Type B pancreatic cell (in vitro differentiated cells): ENCODE results near the gene FXYD1. TPM values are rescaled to one million over a fixed set of nuclear protein-coding genes. Genes with fewer than 3 reads are reported as not detected.
A peak's percentile ranks its signal among the peaks of the same experiment; 100 is the strongest.

ENCODE experiments used
- DNase-seq: peaks from one replicate; pipeline ENCODE4 v3.0.0; 2021; ENCODE audit warnings: mixed read lengths; ENCODE audit not compliant: unreplicated experiment; ENCODE audit errors: extremely low spot score
- H3K27ac Mint-ChIP-seq: 2 replicates; pipeline ENCODE4 v1.8.0; 2021; ENCODE audit warnings: mild to moderate bottlenecking, mixed read lengths
- H3K27me3 Mint-ChIP-seq: 2 replicates; pipeline ENCODE4 v1.8.0; 2021; ENCODE audit warnings: mixed read lengths
- H3K36me3 Mint-ChIP-seq: 2 replicates; pipeline ENCODE4 v1.8.0; 2021; ENCODE audit warnings: mixed read lengths
- H3K4me1 Mint-ChIP-seq: one replicate; pipeline ENCODE4 v1.8.0; 2021; ENCODE audit warnings: mixed read lengths; ENCODE audit not compliant: unreplicated experiment
- H3K4me3 Mint-ChIP-seq: 2 replicates; pipeline ENCODE4 v1.8.0; 2021; ENCODE audit warnings: mild to moderate bottlenecking, mixed read lengths
- H3K9me3 Mint-ChIP-seq: 2 replicates; pipeline ENCODE4 v1.8.0; 2021; ENCODE audit warnings: mixed read lengths
- total RNA-seq: library from RNA; stranded (reverse); gene quantifications from 2 replicates; pipeline ENCODE4 v1.2.1, GENCODE V29; 2021; ENCODE audit warnings: low replicate concordance
- TF ChIP-seq, protein P1 (sequence below): fragments of 200-600 bp; sonication (generic); conservative IDR thresholded peaks from 2 replicates; pipeline ENCODE4 v1.5.0; 2021; ENCODE audit warnings: antibody characterized with exemption, mild to moderate bottlenecking

FXYD1 gene
- total RNA-seq, 1 donor from 2014 or later: 5.3 TPM

DNA sequence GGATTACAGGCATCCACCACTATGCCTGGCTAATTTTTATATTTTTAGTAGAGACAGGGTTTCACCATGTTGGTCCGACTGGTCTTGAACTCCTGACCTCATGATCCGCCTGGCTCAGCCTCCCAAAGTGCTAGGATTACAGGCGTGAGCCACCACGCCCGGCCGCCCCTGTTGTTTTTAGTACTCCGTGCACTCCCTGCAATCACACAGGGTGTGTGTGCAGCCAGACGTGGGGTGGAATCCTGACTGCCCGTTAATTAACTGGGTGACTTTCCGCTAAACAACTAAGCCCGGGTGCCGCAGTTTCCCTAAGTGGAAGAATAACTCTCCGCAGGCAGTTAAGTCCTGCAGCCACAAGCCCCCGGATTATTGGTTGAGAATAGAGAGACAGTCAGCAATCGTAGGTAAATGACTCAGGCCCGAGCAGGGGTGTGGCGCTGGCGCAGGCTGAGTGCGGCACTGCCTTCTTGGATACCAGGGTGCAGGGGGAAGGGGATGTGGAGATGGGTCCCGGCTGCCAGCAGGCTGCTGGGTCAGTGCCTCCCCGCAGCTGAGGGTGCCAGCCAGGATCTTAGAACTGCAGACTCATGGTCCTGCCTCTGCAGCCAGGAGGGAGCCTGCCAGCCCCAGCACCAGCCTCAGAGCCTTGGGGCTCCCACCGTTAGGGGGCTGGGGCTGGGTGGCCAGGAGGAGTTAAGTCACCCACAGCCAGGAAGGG is 29.1 kb upstream of the FXYD1 start:
- H3K9me3 Mint-ChIP-seq: peaks cover 8% of the 10 kb centered on the region
- H3K4me3 Mint-ChIP-seq: no peak overlapping the region
- no peak overlapping the region for H3K27ac Mint-ChIP-seq
- TF ChIP-seq, protein P1, sequence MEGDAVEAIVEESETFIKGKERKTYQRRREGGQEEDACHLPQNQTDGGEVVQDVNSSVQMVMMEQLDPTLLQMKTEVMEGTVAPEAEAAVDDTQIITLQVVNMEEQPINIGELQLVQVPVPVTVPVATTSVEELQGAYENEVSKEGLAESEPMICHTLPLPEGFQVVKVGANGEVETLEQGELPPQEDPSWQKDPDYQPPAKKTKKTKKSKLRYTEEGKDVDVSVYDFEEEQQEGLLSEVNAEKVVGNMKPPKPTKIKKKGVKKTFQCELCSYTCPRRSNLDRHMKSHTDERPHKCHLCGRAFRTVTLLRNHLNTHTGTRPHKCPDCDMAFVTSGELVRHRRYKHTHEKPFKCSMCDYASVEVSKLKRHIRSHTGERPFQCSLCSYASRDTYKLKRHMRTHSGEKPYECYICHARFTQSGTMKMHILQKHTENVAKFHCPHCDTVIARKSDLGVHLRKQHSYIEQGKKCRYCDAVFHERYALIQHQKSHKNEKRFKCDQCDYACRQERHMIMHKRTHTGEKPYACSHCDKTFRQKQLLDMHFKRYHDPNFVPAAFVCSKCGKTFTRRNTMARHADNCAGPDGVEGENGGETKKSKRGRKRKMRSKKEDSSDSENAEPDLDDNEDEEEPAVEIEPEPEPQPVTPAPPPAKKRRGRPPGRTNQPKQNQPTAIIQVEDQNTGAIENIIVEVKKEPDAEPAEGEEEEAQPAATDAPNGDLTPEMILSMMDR: no peak
- H3K27me3 Mint-ChIP-seq: no peaks in the 10 kb centered on the region
- DNase-seq: no peak
- H3K36me3 Mint-ChIP-seq: no peaks in the 10 kb centered on the region
- peaks cover 11% of the 10 kb centered on the region for H3K4me1 Mint-ChIP-seq

DNA sequence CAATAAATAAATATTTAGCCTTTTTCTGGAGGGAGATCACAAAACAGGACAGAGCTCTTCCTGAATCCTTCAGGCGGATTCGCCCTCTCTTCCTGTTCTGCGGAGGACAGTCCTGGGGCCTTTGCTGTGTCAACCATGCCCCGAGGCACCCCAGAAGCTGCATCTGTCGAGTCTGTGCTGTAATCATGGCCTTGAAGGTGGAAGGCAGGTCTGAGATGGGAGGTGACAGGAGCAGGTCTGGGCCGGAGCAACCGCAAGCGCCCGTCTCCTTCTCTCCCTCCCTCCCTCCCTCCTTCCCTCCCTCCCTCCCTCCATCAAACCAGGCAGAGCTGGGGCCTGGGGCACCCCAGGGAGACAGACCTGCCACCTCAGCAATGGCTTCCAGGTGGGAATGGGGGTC is 27.6 kb upstream of the FXYD1 start:
- Mint-ChIP-seq H3K27ac (no peak overlapping the region), H3K4me1 (peaks cover 20% of the 10 kb centered on the region), H3K9me3 (peaks cover 8% of the 10 kb centered on the region), H3K27me3 (no peaks in the 10 kb centered on the region), H3K4me3 (no peak overlapping the region), H3K36me3 (no peaks in the 10 kb centered on the region)
- DNase-seq: no peak
- TF ChIP-seq, protein P1: no peak

DNA sequence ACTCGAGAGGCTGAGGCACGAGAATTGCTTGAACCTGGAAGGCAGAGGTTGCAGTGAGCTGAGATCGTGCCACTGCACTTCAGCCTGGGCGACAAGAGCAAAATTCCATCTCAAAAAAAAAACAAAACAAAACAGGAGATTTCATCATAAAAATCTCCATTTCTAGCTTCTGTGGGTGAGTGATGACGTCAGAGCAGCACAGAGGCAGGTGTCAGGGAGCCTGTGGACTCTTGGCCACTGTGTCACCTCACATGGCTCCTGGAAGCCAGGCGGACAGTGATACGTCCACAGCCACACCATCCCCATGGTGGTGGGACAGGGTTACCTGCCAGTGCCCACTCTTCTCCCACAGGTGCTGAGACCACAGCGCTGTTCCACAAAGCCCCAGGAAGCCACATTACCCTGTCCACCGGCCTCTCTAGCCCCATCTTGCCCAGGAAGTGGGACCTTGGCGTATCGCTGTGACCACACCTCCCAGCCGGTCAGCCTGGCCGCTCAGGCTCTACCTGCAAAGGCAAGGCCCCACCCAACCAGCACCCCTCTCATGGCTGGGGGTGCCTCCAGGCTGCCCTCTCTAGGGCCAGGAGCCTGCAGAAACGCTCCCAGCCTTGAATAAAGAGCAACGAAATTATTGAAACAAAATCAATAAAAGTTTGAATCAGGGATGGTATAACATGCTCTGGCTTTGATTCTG is 25.5 kb upstream of the FXYD1 start:
- Mint-ChIP-seq H3K9me3 (no peaks in the 10 kb centered on the region), H3K27ac (no peak overlapping the region), H3K36me3 (no peaks in the 10 kb centered on the region), H3K27me3 (no peaks in the 10 kb centered on the region), H3K4me3 (no peak overlapping the region), H3K4me1 (peaks cover 38% of the 10 kb centered on the region)
- no peak for DNase-seq
- TF ChIP-seq, protein P1: no peak

DNA sequence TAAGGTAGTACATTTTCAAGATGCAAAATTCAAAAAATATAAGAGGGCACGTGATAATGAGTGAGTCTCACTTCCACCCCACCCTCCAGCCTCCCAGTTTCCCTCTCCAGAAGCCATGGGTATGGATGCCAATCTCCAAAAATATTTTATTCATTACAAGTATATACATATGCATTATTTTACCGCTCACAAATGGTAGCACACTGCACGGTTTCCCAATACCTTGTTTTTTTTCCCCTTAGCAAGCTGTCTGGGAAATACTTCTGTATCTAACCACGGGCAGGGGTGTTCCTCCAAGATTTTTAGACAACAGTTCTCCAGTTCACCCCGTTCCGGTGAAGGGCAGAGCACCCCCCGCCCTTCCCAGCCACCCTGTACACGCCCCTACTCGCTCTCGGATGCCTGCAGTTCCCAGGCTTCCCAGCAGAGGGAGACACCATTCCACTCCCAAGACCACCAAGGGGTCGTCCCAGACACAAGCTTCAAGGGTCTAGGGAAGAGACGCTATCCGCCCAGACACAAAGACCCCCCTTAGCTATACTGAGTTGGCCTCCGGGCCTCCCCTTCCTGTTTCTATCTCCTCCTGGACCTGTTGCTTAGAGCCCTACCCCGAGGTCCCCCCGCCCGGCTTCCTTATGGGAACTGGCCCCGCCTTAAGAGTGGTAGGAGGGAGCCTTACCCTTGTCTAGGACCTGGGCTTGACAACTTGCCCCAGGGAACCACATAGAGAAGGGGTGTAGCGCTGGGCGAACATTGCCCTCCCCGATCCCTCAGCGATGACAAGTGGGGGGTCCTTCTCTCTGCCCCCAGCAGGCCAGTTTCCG is 24.1 kb upstream of the FXYD1 start:
- DNase-seq: peak; percentile 85
- Mint-ChIP-seq H3K36me3 (no peaks in the 10 kb centered on the region), H3K4me3 (peak overlapping the region; percentile 87)

More for the DNA sequence above, 24.1 kb upstream of the FXYD1 start:
- TF ChIP-seq, protein P1: peak; percentile 99
- H3K9me3 Mint-ChIP-seq: no peaks in the 10 kb centered on the region
- peak overlapping the region; percentile 78 for H3K27ac Mint-ChIP-seq
- peaks cover 33% of the 10 kb centered on the region for H3K4me1 Mint-ChIP-seq
- H3K27me3 Mint-ChIP-seq: no peaks in the 10 kb centered on the region
